A549 (cell line): ENCODE measurements around the gene ZPR1. TPM values are rescaled to one million over a fixed set of nuclear protein-coding genes. Genes with fewer than 3 reads are reported as not detected.

Experiments
- ATAC-seq, 2 experiments: fragments of 200-7000 bp in 1 of 2; fragments of >200 bp in 1 of 2; cut with Nextera tagmentation in 1 of 2; cut with Tn5 transposase in 1 of 2; 3 replicates each; pipeline versions ENCODE4 v1.8.0 to v1.9.1; 2018 to 2020; ENCODE audit warnings: mild to moderate bottlenecking in 1 of 2, moderate library complexity in 1 of 2
- CTCF ChIA-PET: fragments of 300-600 bp; sonication (Branson Sonifier 250); formaldehyde crosslinking; extraction: SDS; loops from one replicate; lab custom pipeline; 2021; ENCODE audit warnings: antibody characterized with exemption, inconsistent platforms; lab: Yijun Ruan, JAX
- POLR2A ChIA-PET: fragments of 350-600 bp; formaldehyde crosslinking; extraction: SDS; loops from one replicate; lab custom pipeline; 2021; ENCODE audit warnings: antibody characterized with exemption, inconsistent platforms; lab: Yijun Ruan, JAX
- DNase-seq, 2 experiments: peaks; one replicate each; pipeline versions ENCODE4 v3.0.0 to v3.0.0-alpha.2; 2011 to 2016; ENCODE audit warnings: low read depth in 1 of 2, low spot score in 1 of 2
- FAIRE-seq: peaks from 2 replicates; lab custom pipeline; 2011; peaks lifted over from hg19 to GRCh38; lab: Jason Lieb, UNC
- H3K27ac ChIP-seq, 2 experiments: fragments of >200 bp; sonication (Bioruptor Twin); formaldehyde crosslinking; 3 replicates each; pipeline ENCODE4 v1.5.1; 2016 to 2017
- H3K4me1 ChIP-seq: fragments of >200 bp; sonication (Bioruptor Twin); formaldehyde crosslinking; 3 replicates; pipeline ENCODE4 v1.6.1; 2016
- H3K4me2 ChIP-seq: fragments of >200 bp; sonication (Bioruptor Twin); formaldehyde crosslinking; 3 replicates; pipeline ENCODE4 v1.6.1; 2016
- H3K4me3 ChIP-seq: fragments of >200 bp; sonication (Bioruptor Twin); formaldehyde crosslinking; 3 replicates; pipeline ENCODE4 v1.5.1; 2016
- H3K9me3 ChIP-seq: fragments of >200 bp; sonication (Bioruptor Twin); formaldehyde crosslinking; 3 replicates; pipeline ENCODE4 v1.6.1; 2016
- EHF ChIP-seq: fragments of 250-450 bp; sonication (Bioruptor Pico); IDR thresholded peaks from 2 replicates; pipeline ENCODE4 v1.5.0; 2020; ENCODE audit warnings: mild to moderate bottlenecking
- EP300 ChIP-seq, 2 experiments: fragments of >200 bp; sonication (Bioruptor Twin); formaldehyde crosslinking; IDR thresholded peaks; 2 replicates in 1 of 2; 3 replicates in 1 of 2; pipeline ENCODE4 v1.6.1; 2016 to 2017
- GATA3 ChIP-seq: IDR thresholded peaks from 2 replicates; pipeline ENCODE4 v1.6.1; 2012; ENCODE audit warnings: borderline replicate concordance
- HDAC2 ChIP-seq: fragments of 200-600 bp; sonication (generic); IDR thresholded peaks from 2 replicates; pipeline ENCODE4 v1.6.1; 2016
- HEYL ChIP-seq: fragments of 250-450 bp; sonication (Bioruptor Pico); IDR thresholded peaks from 2 replicates; pipeline ENCODE4 v1.8.0; 2021; ENCODE audit warnings: mild to moderate bottlenecking, moderate library complexity
- JUNB ChIP-seq: fragments of >200 bp; sonication (Bioruptor Twin); formaldehyde crosslinking; IDR thresholded peaks from 2 replicates; pipeline ENCODE4 v1.6.1; 2016
- MAFK ChIP-seq: fragments of 450-650 bp; IDR thresholded peaks from 2 replicates; pipeline ENCODE4 v1.6.1; 2014; ENCODE audit not compliant: partially characterized antibody
- MAX ChIP-seq: IDR thresholded peaks from 2 replicates; pipeline ENCODE4 v1.6.1; 2012
- NFE2L2 ChIP-seq: fragments of 150-350 bp; conservative IDR thresholded peaks from 2 replicates; pipeline ENCODE4 v1.6.1; 2014; ENCODE audit warnings: low read length
- PHF8 ChIP-seq: fragments of 200-600 bp; sonication (generic); IDR thresholded peaks from 2 replicates; pipeline ENCODE4 v1.6.1; 2016; ENCODE audit warnings: low read depth, mild to moderate bottlenecking, antibody characterized with exemption, moderate library complexity, borderline replicate concordance
- RNF2 ChIP-seq: fragments of 200-600 bp; sonication (generic); IDR thresholded peaks from 2 replicates; pipeline ENCODE4 v1.6.1; 2016; ENCODE audit warnings: low read depth, mild to moderate bottlenecking, antibody characterized with exemption, moderate library complexity, borderline replicate concordance
- SMC3 ChIP-seq: fragments of >200 bp; sonication (Bioruptor Twin); formaldehyde crosslinking; IDR thresholded peaks from 3 replicates; pipeline ENCODE4 v1.6.1; 2018; ENCODE audit warnings: inconsistent platforms
- SREBF2 ChIP-seq: fragments of 450-650 bp; IDR thresholded peaks from 2 replicates; pipeline ENCODE4 v1.6.1; 2014; ENCODE audit warnings: mild to moderate bottlenecking, moderate library complexity
- TFCP2L1 ChIP-seq: fragments of 250-450 bp; sonication (Bioruptor Pico); IDR thresholded peaks from 2 replicates; pipeline ENCODE4 v1.5.0; 2021; ENCODE audit warnings: mild to moderate bottlenecking
- TP53 ChIP-seq: fragments of 250-450 bp; sonication (Bioruptor Pico); IDR thresholded peaks from 2 replicates; pipeline ENCODE4 v1.5.0; 2021; ENCODE audit warnings: mild to moderate bottlenecking, moderate library complexity
- USF2 ChIP-seq: fragments of 450-650 bp; IDR thresholded peaks from 2 replicates; pipeline ENCODE4 v1.6.1; 2014; ENCODE audit warnings: antibody characterized with exemption
- ZC3H11A ChIP-seq: fragments of 450-650 bp; IDR thresholded peaks from 2 replicates; pipeline ENCODE4 v1.6.1; 2014; ENCODE audit warnings: antibody characterized with exemption, mild to moderate bottlenecking
- ZNF302 ChIP-seq: fragments of 250-450 bp; sonication (Bioruptor Pico); IDR thresholded peaks from 2 replicates; pipeline ENCODE4 v1.9.0; 2021; ENCODE audit warnings: inconsistent platforms, mild to moderate bottlenecking, moderate library complexity
- ZSCAN20 ChIP-seq: fragments of 250-450 bp; sonication (Bioruptor Pico); IDR thresholded peaks from 2 replicates; pipeline ENCODE4 v1.8.0; 2022; ENCODE audit warnings: mild to moderate bottlenecking, moderate library complexity
- WGBS: methylation state at CpG from one replicate; pipeline ENCODE4 v1.1.6; 2017; ENCODE audit errors: missing lambda C conversion rate; 5-methylcytosine and 5-hydroxymethylcytosine counted together
- polyA plus RNA-seq, 4 experiments: library from polyadenylated mRNA; depleted of rRNA in 3 of 4; stranded (reverse); fragments of >200 nt; fragmentation: RNase III in 1 of 4; extraction: RNeasy Plus Mini Kit Qiagen cat#74134 plus additional on column Dnase treatment in 1 of 4; gene quantifications; 2 replicates in 3 of 4; 3 replicates in 1 of 4; pipeline ENCODE4 v1.2.3, GENCODE V29; 2011 to 2017

Gene ZPR1
- polyA plus RNA-seq, 2 of the 4 experiments (the other 2 are of a cell fraction), result 44.1 to 65.6 TPM

- TF ChIP-seq PHF8, result no peak
- TF ChIP-seq ZSCAN20, result no peak
- TF ChIP-seq EP300 (IDR thresholded peaks at IDR 0.05), result no peak
- TF ChIP-seq HDAC2, result no peak
- TF ChIP-seq ZNF302 (CRISPR knock-in tag), result no peak
- no peak for TF ChIP-seq JUNB
- TF ChIP-seq ZC3H11A, result no peak
- TF ChIP-seq TP53 (CRISPR knock-in tag), result no peak
These were observed 41.1 kb upstream of the ZPR1 start (continued) for GRCh38 chr11:116828632-116829524.

GRCh38 chr11:116827461-116827860 is 39.6 kb upstream of the ZPR1 start:
- Histone ChIP-seq H3K4me1 (no peaks in the 10 kb centered on the region), H3K4me3 (no peak overlapping the region), H3K4me2 (no peak overlapping the region), H3K27ac (no peak overlapping the region), H3K9me3 (no peaks in the 10 kb centered on the region)
- DNase-seq (no peak), FAIRE-seq (no peak), ATAC-seq (no peak)
- no peak for TF ChIP-seq GATA3
- no peak for TF ChIP-seq EHF (CRISPR knock-in tag)
- no peak for TF ChIP-seq NFE2L2
- TF ChIP-seq HEYL (CRISPR knock-in tag), result no peak
- TF ChIP-seq ZC3H11A, result no peak
- no peak for TF ChIP-seq SREBF2
- TF ChIP-seq SMC3, result no peak
- no peak for TF ChIP-seq MAFK
- no peak for TF ChIP-seq USF2
- no peak for TF ChIP-seq RNF2
- TF ChIP-seq TFCP2L1, result no peak
- no peak for TF ChIP-seq HDAC2
- no peak for TF ChIP-seq JUNB
- TF ChIP-seq MAX, result no peak
- CTCF ChIA-PET, result interaction anchor here (0.9 to 2.6 kb wide), 2 partner anchors 9 to 22 kb away, joined by 3 to 11 read pairs; no protein-coding TSS in a partner anchor
- 83% methylated on average over 5 of the region's 6 CpGs for WGBS
- POLR2A ChIA-PET, result no interaction called here

- ATAC-seq (no peak), FAIRE-seq (no peak), DNase-seq (no peak)
- Histone ChIP-seq H3K9me3 (no peaks in the 10 kb centered on the region), H3K4me1 (no peaks in the 10 kb centered on the region), H3K4me2 (no peak overlapping the region), H3K4me3 (no peak overlapping the region), H3K27ac (no peak overlapping the region)
- CTCF ChIA-PET, result interaction anchor here (1.3 to 2.6 kb wide), 2 partner anchors 9 to 33 kb away, joined by 3 to 11 read pairs; no protein-coding TSS in a partner anchor
- 57% methylated on average over 9 of the region's 9 CpGs for WGBS
- TF ChIP-seq RNF2, result no peak
- POLR2A ChIA-PET, result no interaction called here
These were observed 39.1 kb upstream of the ZPR1 start for GRCh38 chr11:116826751-116827431.
